ENCODE results near the gene LHFPL2.
"Not testable (repeated sequence)": the region's sequence is repeated elsewhere in the genome, so short reads cannot be mapped to it uniquely, and the experiment has no call there.

The LHFPL2 gene

DNA sequence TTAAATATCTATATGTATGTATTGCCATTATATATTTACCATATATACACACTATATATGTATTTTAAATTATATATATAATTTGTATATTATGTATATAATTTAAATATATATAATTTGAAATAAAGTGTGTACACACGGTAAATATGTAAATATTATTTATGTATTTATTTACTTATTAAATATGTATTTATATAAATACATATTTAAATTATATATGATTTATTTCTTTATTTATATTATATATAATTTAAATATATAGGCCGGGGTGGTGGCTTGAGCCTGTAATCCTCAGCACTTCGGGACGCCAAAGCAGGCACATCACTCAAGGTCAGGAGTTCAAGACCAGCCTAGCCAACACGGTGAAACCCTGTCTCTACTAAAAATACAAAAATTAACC lies 31.3 kb upstream of the LHFPL2 start:
- Histone ChIP-seq H3K79me2 (ENCODE audit: insufficient read depth, low read length) (peaks cover 28% of the 10 kb centered on the region; the same call in 1 of the 2 replicates), H4K20me1 (ENCODE audit: low read depth, low read length) (no peaks in the 10 kb centered on the region), H3K4me2 (ENCODE audit: low read depth, low read length, poor library complexity, severe bottlenecking) (no peak overlapping the region), H3K9me2 (replicated peaks; ENCODE audit: insufficient read depth, low read length) (no peaks in the 10 kb centered on the region), H3K36me3 (ENCODE audit: low read length) (no peaks in the 10 kb centered on the region), H3K27ac (ENCODE audit: low read depth, low read length) (no peak overlapping the region), H3K9ac (ENCODE audit: low read length) (no peak overlapping the region), H3K4me3 (ENCODE audit: insufficient read depth, low read length, poor library complexity, severe bottlenecking) (no peak overlapping the region), H3K9me3 (ENCODE audit: insufficient read depth, low read length) (no peaks in the 10 kb centered on the region), H3F3A (ENCODE audit: insufficient read depth) (0 out of 2 replicates have a peak, but pooled peaks cover 5% of the 10 kb centered on the region), H2AFZ (ENCODE audit: low read depth, low read length, severe bottlenecking) (no peak overlapping the region), H3K27me3 (ENCODE audit: low read length) (no peaks in the 10 kb centered on the region)
- no peak for TF ChIP-seq EZH2phosphoT487 (conservative IDR thresholded peaks at IDR 0.05; ENCODE audit: low read length)
- TF ChIP-seq, protein P1, sequence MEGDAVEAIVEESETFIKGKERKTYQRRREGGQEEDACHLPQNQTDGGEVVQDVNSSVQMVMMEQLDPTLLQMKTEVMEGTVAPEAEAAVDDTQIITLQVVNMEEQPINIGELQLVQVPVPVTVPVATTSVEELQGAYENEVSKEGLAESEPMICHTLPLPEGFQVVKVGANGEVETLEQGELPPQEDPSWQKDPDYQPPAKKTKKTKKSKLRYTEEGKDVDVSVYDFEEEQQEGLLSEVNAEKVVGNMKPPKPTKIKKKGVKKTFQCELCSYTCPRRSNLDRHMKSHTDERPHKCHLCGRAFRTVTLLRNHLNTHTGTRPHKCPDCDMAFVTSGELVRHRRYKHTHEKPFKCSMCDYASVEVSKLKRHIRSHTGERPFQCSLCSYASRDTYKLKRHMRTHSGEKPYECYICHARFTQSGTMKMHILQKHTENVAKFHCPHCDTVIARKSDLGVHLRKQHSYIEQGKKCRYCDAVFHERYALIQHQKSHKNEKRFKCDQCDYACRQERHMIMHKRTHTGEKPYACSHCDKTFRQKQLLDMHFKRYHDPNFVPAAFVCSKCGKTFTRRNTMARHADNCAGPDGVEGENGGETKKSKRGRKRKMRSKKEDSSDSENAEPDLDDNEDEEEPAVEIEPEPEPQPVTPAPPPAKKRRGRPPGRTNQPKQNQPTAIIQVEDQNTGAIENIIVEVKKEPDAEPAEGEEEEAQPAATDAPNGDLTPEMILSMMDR (IDR thresholded peaks at IDR 0.05; ENCODE audit: insufficient read depth, low read length, poor library complexity, severe bottlenecking): no peak

DNA sequence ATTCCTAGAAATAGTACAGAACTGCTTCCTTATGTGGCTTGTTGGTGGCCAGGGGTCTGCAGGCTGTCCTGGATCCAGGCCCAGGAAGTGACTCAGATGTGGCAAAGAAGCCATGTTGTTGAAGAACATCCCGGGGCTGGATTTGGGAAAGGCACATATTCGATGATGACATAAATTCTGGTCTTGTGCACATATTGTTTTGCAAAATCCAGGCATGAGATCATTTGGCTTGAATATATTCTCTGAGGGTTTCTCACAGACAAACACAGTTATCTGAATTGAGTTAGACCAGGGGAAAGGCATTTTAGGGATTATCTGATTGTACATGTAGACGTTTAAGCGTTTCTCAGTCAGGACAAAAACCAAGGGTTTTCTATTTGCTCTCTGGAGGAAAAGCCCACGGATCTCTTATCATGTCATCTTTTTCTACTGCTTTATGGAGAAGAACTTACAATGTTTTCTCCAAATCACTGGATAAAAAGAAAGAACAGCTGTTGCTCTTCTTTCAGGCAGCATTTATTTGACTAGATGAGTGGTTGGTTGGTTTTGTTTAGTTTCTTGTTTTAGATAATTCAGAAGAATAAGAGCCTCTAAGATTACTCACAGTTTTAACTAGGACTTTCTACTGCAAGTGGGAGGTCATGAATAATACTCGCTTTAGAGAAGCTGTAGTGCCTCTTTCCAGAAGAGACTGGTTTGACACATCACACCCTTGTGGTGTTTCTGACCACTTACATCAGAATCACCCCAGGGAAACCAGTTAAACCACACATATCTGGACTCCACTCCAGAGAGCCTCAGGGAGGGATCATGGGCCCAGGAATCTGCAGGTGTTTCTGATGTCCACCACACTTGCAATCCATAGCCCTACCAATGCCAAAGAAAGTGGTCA lies 29.5 kb upstream of the LHFPL2 start:
- Histone ChIP-seq H3K36me3 (ENCODE audit: low read length) (no peaks in the 10 kb centered on the region), H4K20me1 (ENCODE audit: low read depth, low read length) (no peaks in the 10 kb centered on the region), H3K4me3 (ENCODE audit: insufficient read depth, low read length, poor library complexity, severe bottlenecking) (no peak overlapping the region), H3K9me3 (ENCODE audit: insufficient read depth, low read length) (no peaks in the 10 kb centered on the region), H3F3A (ENCODE audit: insufficient read depth) (0 out of 2 replicates have a peak, but pooled peaks cover 5% of the 10 kb centered on the region), H2AFZ (ENCODE audit: low read depth, low read length, severe bottlenecking) (no peak overlapping the region), H3K9me2 (replicated peaks; ENCODE audit: insufficient read depth, low read length) (no peaks in the 10 kb centered on the region), H3K9ac (ENCODE audit: low read length) (no peak overlapping the region), H3K27ac (ENCODE audit: low read depth, low read length) (no peak overlapping the region; the same call in 1 of the 2 replicates), H3K79me2 (ENCODE audit: insufficient read depth, low read length) (peaks cover 28% of the 10 kb centered on the region; the same call in 1 of the 2 replicates), H3K4me2 (ENCODE audit: low read depth, low read length, poor library complexity, severe bottlenecking) (no peak overlapping the region), H3K27me3 (ENCODE audit: low read length) (no peaks in the 10 kb centered on the region)
- TF ChIP-seq, protein P1 (IDR thresholded peaks at IDR 0.05; ENCODE audit: insufficient read depth, low read length, poor library complexity, severe bottlenecking): no peak
- TF ChIP-seq EZH2phosphoT487 (conservative IDR thresholded peaks at IDR 0.05; ENCODE audit: low read length): no peak

- no peaks in the 10 kb centered on the region for H4K20me1 ChIP-seq (ENCODE audit: low read depth, low read length)
- peaks cover 24% of the 10 kb centered on the region for H3K79me2 ChIP-seq (ENCODE audit: insufficient read depth, low read length)
- H3K4me2 ChIP-seq (ENCODE audit: low read depth, low read length, poor library complexity, severe bottlenecking): no peak overlapping the region
- H3K4me3 ChIP-seq (ENCODE audit: insufficient read depth, low read length, poor library complexity, severe bottlenecking): no peak overlapping the region
- H3K9me3 ChIP-seq (ENCODE audit: insufficient read depth, low read length): no peaks in the 10 kb centered on the region
- no peak overlapping the region for H2AFZ ChIP-seq (ENCODE audit: low read depth, low read length, severe bottlenecking)
- no peaks in the 10 kb centered on the region for H3K9me2 ChIP-seq (replicated peaks; ENCODE audit: insufficient read depth, low read length)
- H3F3A ChIP-seq (ENCODE audit: insufficient read depth): 0 out of 2 replicates have a peak, but pooled peaks cover 5% of the 10 kb centered on the region
- no peak overlapping the region for H3K27ac ChIP-seq (ENCODE audit: low read depth, low read length)
- H3K36me3 ChIP-seq (ENCODE audit: low read length): no peaks in the 10 kb centered on the region
- no peaks in the 10 kb centered on the region for H3K27me3 ChIP-seq (ENCODE audit: low read length)
- TF ChIP-seq EZH2phosphoT487 (conservative IDR thresholded peaks at IDR 0.05; ENCODE audit: low read length): no peak
- TF ChIP-seq, protein P1 (IDR thresholded peaks at IDR 0.05; ENCODE audit: insufficient read depth, low read length, poor library complexity, severe bottlenecking): no peak
- H3K9ac ChIP-seq (ENCODE audit: low read length): no peak overlapping the region
Observed at GRCh38 chr5:78675956-78676730, 27.6 kb upstream of the LHFPL2 start.

GRCh38 chr5:78673827-78674226 lies 25.3 kb upstream of the LHFPL2 start:
- peaks cover 18% of the 10 kb centered on the region for H3K79me2 ChIP-seq (ENCODE audit: insufficient read depth, low read length)
- H3K9me2 ChIP-seq (replicated peaks; ENCODE audit: insufficient read depth, low read length); H3F3A ChIP-seq (ENCODE audit: insufficient read depth); H3K9ac ChIP-seq (ENCODE audit: low read length); H4K20me1 ChIP-seq (ENCODE audit: low read depth, low read length); H3K27me3 ChIP-seq (ENCODE audit: low read length); H3K4me3 ChIP-seq (ENCODE audit: insufficient read depth, low read length, poor library complexity, severe bottlenecking); H3K36me3 ChIP-seq (ENCODE audit: low read length); H3K27ac ChIP-seq (ENCODE audit: low read depth, low read length); H2AFZ ChIP-seq (ENCODE audit: low read depth, low read length, severe bottlenecking); H3K9me3 ChIP-seq (ENCODE audit: insufficient read depth, low read length); H3K4me2 ChIP-seq (ENCODE audit: low read depth, low read length, poor library complexity, severe bottlenecking): not testable (repeated sequence)
